ENCODE measurements around the gene SLC47A1.

The SLC47A1 gene

GRCh38 chr17:19544366-19544765 lies 10.7 kb downstream of the SLC47A1 start:
- no peaks in the 10 kb centered on the region for H3K9me3 ChIP-seq (ENCODE audit: control insufficient read depth, low read length)
- no peaks in the 10 kb centered on the region for H3K27me3 ChIP-seq (replicated peaks; ENCODE audit: control insufficient read depth, insufficient read depth, low read length)
- H3K4me1 ChIP-seq (ENCODE audit: control insufficient read depth, insufficient read depth, low read length) = peaks cover 3% of the 10 kb centered on the region
- DNase-seq (ENCODE audit: low read depth) = no peak
- H3K4me3 ChIP-seq (ENCODE audit: low read length) = no peak overlapping the region
- no peaks in the 10 kb centered on the region for H3K36me3 ChIP-seq (ENCODE audit: control insufficient read depth, insufficient read depth, low read length, severe bottlenecking)
- H3K9ac ChIP-seq (ENCODE audit: low read length) = no peak overlapping the region

- Histone ChIP-seq H3K36me3 (ENCODE audit: control insufficient read depth, insufficient read depth, low read length, severe bottlenecking) (no peaks in the 10 kb centered on the region), H3K4me3 (ENCODE audit: low read length) (no peak overlapping the region), H3K9ac (ENCODE audit: low read length) (no peak overlapping the region), H3K27me3 (replicated peaks; ENCODE audit: control insufficient read depth, insufficient read depth, low read length) (peaks cover 5% of the 10 kb centered on the region), H3K9me3 (ENCODE audit: control insufficient read depth, low read length) (no peaks in the 10 kb centered on the region), H3K4me1 (ENCODE audit: control insufficient read depth, insufficient read depth, low read length) (peaks cover 3% of the 10 kb centered on the region)
- DNase-seq (ENCODE audit: low read depth) = no peak
Measured at GRCh38 chr17:19546289-19547065, 12.8 kb downstream of the SLC47A1 start.

DNA sequence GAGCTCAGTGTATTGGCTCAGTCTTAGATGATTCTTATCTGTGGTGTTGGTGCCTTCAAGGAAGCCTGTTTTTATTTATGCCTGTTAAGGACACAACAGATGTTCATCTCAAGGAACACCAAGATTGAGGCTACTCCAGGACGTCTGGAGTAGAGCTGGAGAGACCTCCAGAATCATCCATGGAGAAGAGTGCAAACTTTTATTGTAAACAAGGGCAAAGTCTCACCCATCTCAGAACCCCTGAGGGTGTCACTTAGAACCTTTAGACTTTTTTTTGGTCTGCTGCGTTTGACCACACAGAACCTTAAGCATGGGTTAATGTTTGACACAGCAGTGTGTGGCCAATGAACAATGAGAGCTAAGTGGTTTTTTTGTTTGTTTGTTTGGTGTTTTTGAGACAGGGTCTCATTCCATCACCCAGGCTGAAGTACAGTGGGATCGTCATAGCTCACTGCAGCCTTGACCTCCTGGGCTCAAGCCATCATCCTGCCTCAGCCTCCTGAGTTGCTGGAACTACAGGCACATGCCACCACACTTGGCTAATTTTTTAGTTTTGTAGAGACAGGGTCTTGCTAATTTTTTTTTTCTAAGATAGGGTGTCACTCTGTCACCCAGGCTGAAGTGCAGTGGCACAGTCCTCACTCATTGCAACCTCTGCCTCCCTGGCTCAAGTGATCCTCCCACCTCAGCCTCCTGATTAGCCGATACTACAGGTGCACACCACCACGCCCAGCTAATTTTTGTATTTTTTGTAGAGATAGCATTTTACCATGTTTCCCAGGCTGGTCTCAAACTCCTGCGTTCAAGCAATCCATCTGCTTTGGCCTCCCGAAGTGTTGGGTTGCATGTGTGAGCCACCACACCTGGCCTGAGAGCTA lies 16.3 kb downstream of the SLC47A1 start:
- peaks cover 6% of the 10 kb centered on the region for H3K27me3 ChIP-seq (replicated peaks; ENCODE audit: control insufficient read depth, insufficient read depth, low read length)
- no peak overlapping the region for H3K4me3 ChIP-seq (ENCODE audit: low read length)
- H3K9me3 ChIP-seq (ENCODE audit: control insufficient read depth, low read length) = no peaks in the 10 kb centered on the region
- peaks cover 15% of the 10 kb centered on the region for H3K4me1 ChIP-seq (ENCODE audit: control insufficient read depth, insufficient read depth, low read length)
- H3K9ac ChIP-seq (ENCODE audit: low read length) = no peak overlapping the region
- DNase-seq (ENCODE audit: low read depth) = no peak
- no peaks in the 10 kb centered on the region for H3K36me3 ChIP-seq (ENCODE audit: control insufficient read depth, insufficient read depth, low read length, severe bottlenecking)

- no peak for DNase-seq (ENCODE audit: low read depth)
Measured at GRCh38 chr17:19551165-19551564, 17.5 kb downstream of the SLC47A1 start.

GRCh38 chr17:19551591-19552148 lies 18.0 kb downstream of the SLC47A1 start:
- peaks cover 17% of the 10 kb centered on the region for H3K4me1 ChIP-seq (ENCODE audit: control insufficient read depth, insufficient read depth, low read length)
- peaks cover 6% of the 10 kb centered on the region for H3K27me3 ChIP-seq (replicated peaks; ENCODE audit: control insufficient read depth, insufficient read depth, low read length)
- DNase-seq (ENCODE audit: low read depth) = no peak
- H3K36me3 ChIP-seq (ENCODE audit: control insufficient read depth, insufficient read depth, low read length, severe bottlenecking) = no peaks in the 10 kb centered on the region
- no peaks in the 10 kb centered on the region for H3K9me3 ChIP-seq (ENCODE audit: control insufficient read depth, low read length)
- no peak overlapping the region for H3K4me3 ChIP-seq (ENCODE audit: low read length)
- no peak overlapping the region for H3K9ac ChIP-seq (ENCODE audit: low read length)

More at GRCh38 chr17:19551165-19551564, 17.5 kb downstream of the SLC47A1 start:
- H3K36me3 ChIP-seq (ENCODE audit: control insufficient read depth, insufficient read depth, low read length, severe bottlenecking) = no peaks in the 10 kb centered on the region
- H3K4me1 ChIP-seq (ENCODE audit: control insufficient read depth, insufficient read depth, low read length) = peaks cover 17% of the 10 kb centered on the region
- H3K4me3 ChIP-seq (ENCODE audit: low read length) = no peak overlapping the region
- no peak overlapping the region for H3K9ac ChIP-seq (ENCODE audit: low read length)
- H3K27me3 ChIP-seq (replicated peaks; ENCODE audit: control insufficient read depth, insufficient read depth, low read length) = peaks cover 6% of the 10 kb centered on the region
- no peaks in the 10 kb centered on the region for H3K9me3 ChIP-seq (ENCODE audit: control insufficient read depth, low read length)

DNA sequence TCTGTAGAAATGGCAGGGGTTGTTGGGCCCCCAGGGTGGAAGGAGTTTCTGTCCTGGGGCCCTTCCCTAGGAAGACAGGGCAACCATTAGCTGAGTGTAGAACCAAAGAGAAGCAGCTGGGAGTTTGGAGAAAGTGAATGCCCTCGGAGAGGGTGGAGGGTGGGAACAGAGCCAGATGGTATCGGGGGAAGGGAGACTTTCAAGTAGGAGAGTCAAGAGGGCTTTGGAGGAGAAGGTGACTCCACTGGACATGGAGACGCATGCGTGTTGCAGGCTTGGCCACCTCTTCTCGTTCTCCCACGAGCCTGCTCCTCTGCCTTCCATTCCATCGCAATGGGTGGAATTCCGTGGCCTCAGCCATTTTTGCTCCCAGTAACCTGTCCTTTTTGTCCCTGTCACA lies 19.4 kb downstream of the SLC47A1 start:
- peaks cover 6% of the 10 kb centered on the region for H3K27me3 ChIP-seq (replicated peaks; ENCODE audit: control insufficient read depth, insufficient read depth, low read length)
- H3K36me3 ChIP-seq (ENCODE audit: control insufficient read depth, insufficient read depth, low read length, severe bottlenecking) = no peaks in the 10 kb centered on the region

GRCh38 chr17:19554393-19554792 lies 20.7 kb downstream of the SLC47A1 start:
- H3K27me3 ChIP-seq (replicated peaks; ENCODE audit: control insufficient read depth, insufficient read depth, low read length) = peaks cover 6% of the 10 kb centered on the region
- peak overlapping the region; percentile 52 for H3K9ac ChIP-seq (ENCODE audit: low read length)
- no peak for DNase-seq (ENCODE audit: low read depth)
- H3K4me1 ChIP-seq (ENCODE audit: control insufficient read depth, insufficient read depth, low read length) = peaks cover 14% of the 10 kb centered on the region
- peaks cover 9% of the 10 kb centered on the region for H3K9me3 ChIP-seq (ENCODE audit: control insufficient read depth, low read length)
- no peak overlapping the region for H3K4me3 ChIP-seq (ENCODE audit: low read length)
- no peaks in the 10 kb centered on the region for H3K36me3 ChIP-seq (ENCODE audit: control insufficient read depth, insufficient read depth, low read length, severe bottlenecking)

More for the DNA sequence above, 19.4 kb downstream of the SLC47A1 start:
- H3K9me3 ChIP-seq (ENCODE audit: control insufficient read depth, low read length) = peaks cover 3% of the 10 kb centered on the region
- H3K4me3 ChIP-seq (ENCODE audit: low read length) = no peak overlapping the region
- no peak for DNase-seq (ENCODE audit: low read depth)
- H3K4me1 ChIP-seq (ENCODE audit: control insufficient read depth, insufficient read depth, low read length) = peaks cover 14% of the 10 kb centered on the region
- H3K9ac ChIP-seq (ENCODE audit: low read length) = no peak overlapping the region

GRCh38 chr17:19555746-19556145 lies 22.1 kb downstream of the SLC47A1 start:
- no peaks in the 10 kb centered on the region for H3K36me3 ChIP-seq (ENCODE audit: control insufficient read depth, insufficient read depth, low read length, severe bottlenecking)
- H3K4me3 ChIP-seq (ENCODE audit: low read length) = no peak overlapping the region
- H3K4me1 ChIP-seq (ENCODE audit: control insufficient read depth, insufficient read depth, low read length) = peaks cover 14% of the 10 kb centered on the region
- H3K27me3 ChIP-seq (replicated peaks; ENCODE audit: control insufficient read depth, insufficient read depth, low read length) = peaks cover 11% of the 10 kb centered on the region
- DNase-seq (ENCODE audit: low read depth) = no peak
- no peak overlapping the region for H3K9ac ChIP-seq (ENCODE audit: low read length)
- H3K9me3 ChIP-seq (ENCODE audit: control insufficient read depth, low read length) = peaks cover 9% of the 10 kb centered on the region

GRCh38 chr17:19558946-19559345 lies 25.3 kb downstream of the SLC47A1 start:
- Histone ChIP-seq H3K27me3 (replicated peaks; ENCODE audit: control insufficient read depth, insufficient read depth, low read length) (peaks cover 5% of the 10 kb centered on the region), H3K4me3 (ENCODE audit: low read length) (no peak overlapping the region), H3K9me3 (ENCODE audit: control insufficient read depth, low read length) (peaks cover 9% of the 10 kb centered on the region), H3K36me3 (ENCODE audit: control insufficient read depth, insufficient read depth, low read length, severe bottlenecking) (no peaks in the 10 kb centered on the region), H3K4me1 (ENCODE audit: control insufficient read depth, insufficient read depth, low read length) (peaks cover 11% of the 10 kb centered on the region), H3K9ac (ENCODE audit: low read length) (no peak overlapping the region)
- no peak for DNase-seq (ENCODE audit: low read depth)

DNA sequence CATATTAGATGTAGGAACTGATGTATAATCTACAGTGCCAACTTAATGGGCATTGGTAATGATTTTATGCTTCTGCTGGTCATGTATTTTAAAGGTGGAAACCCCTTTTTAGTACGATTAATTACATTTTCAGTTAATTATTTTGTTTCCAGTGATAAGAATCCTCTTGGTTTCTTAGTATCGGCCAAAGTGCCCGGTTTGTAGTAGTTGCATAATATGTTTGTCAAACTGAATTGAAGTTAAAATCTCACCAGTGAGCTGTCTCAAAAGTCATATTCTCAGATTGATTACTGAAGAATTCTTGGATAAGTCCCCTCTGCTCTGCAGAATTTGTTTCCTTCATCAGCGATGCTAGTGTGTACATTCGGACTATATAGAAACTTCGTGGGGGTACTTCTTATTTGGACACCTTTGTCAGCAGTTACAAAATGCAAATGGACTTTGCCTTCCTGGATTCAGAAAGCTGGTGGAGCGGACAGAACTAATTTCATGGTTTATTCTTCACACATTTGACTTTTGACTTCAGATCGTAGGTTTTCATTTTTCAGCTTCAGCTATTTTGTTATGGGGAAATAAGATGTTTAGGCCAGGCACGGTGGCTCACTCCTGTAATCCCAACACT lies 28.2 kb downstream of the SLC47A1 start:
- no peak for DNase-seq (ENCODE audit: low read depth)
- Histone ChIP-seq H3K4me1 (ENCODE audit: control insufficient read depth, insufficient read depth, low read length) (no peaks in the 10 kb centered on the region), H3K27me3 (replicated peaks; ENCODE audit: control insufficient read depth, insufficient read depth, low read length) (peaks cover 5% of the 10 kb centered on the region), H3K9me3 (ENCODE audit: control insufficient read depth, low read length) (peaks cover 9% of the 10 kb centered on the region), H3K4me3 (ENCODE audit: low read length) (no peak overlapping the region), H3K36me3 (ENCODE audit: control insufficient read depth, insufficient read depth, low read length, severe bottlenecking) (no peaks in the 10 kb centered on the region), H3K9ac (ENCODE audit: low read length) (no peak overlapping the region)
